NCI-H345 treated with DMSO at 0.1 percent for 48 hours (cell line): Measurements from ENCODE around the gene SLC25A36.
"Not testable (repeated sequence)": the region's sequence is repeated elsewhere in the genome, so short reads cannot be mapped to it uniquely, and the experiment has no call there.

ENCODE experiments used
- DNase-seq: peaks from one replicate; lab custom pipeline; 2025; ENCODE audit not compliant: unreplicated experiment; lab: John Stamatoyannopoulos, UW

SLC25A36 gene

DNA sequence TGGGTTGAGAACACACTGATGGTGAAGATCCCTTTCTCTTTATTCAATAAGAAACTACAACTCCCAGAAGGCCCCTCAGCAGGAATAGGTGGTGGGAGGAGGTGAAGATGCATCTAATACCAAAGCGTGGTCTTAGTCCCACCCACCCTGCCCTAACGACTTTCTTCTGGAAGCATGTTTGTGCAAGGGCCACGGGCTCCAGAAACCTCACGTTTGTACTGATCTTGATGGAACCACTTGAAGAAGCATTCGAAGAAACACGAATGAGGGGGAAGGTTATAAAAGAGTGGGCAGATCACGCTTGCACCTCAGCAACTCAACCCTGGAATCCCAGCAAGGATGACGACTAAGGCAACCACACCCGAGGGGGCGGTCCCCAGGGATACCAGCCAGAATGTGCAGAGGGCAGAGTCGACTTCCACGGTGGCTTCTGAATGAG lies 10.6 kb upstream of the SLC25A36 start:
- no peak for DNase-seq

- no peak for DNase-seq
Observed at GRCh38 chr3:140931801-140932200, 9.8 kb upstream of the SLC25A36 start.

DNA sequence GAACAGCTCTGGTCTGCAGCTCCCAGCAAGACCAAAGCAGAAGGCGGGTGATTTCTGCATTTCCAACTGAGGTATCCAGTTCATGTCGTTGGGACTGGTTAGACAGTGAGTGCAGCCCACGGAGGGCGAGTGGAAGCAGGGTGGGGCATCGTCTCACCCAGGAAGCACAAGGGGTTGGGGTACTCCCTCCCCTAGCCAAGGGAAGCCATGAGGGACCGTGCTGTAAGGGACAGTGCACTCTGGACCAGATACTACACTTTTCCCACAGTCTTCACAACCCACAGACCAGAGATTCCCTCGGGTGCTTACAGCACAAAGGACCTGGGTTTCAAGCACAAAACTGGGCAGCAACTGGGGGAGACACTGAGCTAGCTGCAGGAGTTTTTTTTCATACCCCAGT lies 8.5 kb upstream of the SLC25A36 start:
- no peak for DNase-seq

DNA sequence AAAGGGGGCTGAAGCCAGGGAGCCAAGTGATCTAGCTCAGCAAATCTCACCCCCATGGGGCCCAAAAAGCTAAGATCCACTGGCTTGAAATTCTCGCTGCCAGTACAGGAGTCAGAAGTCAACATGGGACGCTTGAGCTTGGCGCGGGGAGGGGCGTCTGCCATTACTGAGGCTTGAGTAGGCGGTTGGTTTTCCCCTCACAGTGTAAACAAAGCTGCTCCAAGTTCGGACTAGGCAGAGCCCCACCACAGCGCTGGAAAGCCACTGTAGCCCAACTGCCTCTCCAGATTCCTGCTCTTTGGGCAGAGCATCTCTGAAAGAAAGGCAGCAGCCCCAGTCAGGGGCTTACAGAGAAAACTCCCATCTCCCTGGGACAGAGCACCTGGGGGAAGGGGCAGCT lies 8.1 kb upstream of the SLC25A36 start:
- DNase-seq, result no peak

DNA sequence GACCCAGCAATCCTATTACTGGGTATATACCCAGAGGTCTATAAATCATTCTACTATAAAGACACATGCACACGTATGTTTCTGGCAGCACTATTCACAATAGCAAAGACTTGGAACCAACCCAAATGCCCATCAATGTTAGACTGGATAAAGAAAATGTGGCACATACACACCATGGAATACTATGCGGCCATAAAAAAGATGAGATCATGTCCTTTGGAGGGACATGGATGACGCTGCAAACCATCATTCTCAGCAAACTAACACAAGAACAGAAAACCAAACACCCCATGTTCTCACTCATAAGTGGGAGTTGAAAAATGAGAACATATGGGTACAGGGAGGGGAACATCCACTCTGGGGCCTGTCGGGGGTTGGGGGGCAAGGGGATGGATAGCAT lies 2.3 kb upstream of the SLC25A36 start:
- not testable (repeated sequence) for DNase-seq

DNA sequence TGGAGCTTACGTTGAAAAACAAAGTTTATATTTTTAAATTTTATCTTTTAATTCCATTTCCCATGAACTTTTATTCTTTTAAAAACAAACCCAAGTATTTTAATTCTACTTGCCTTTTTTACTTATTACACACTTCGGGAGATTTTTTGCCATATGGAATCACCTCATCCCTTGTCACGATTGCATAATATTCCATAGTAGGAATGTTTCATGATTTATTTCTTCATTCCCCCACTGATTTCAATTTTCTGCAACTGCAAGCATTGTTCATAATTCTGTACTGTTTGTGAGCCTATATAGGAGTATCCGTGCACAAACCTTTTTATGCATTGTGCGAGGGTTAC lies 574 bp upstream of the SLC25A36 start:
- DNase-seq, result no peak

- no peak for DNase-seq
Observed at GRCh38 chr3:140942221-140943104, 827 bp downstream of the SLC25A36 start.

GRCh38 chr3:140943781-140944552 lies 2.3 kb downstream of the SLC25A36 start:
- DNase-seq, result no peak

DNA sequence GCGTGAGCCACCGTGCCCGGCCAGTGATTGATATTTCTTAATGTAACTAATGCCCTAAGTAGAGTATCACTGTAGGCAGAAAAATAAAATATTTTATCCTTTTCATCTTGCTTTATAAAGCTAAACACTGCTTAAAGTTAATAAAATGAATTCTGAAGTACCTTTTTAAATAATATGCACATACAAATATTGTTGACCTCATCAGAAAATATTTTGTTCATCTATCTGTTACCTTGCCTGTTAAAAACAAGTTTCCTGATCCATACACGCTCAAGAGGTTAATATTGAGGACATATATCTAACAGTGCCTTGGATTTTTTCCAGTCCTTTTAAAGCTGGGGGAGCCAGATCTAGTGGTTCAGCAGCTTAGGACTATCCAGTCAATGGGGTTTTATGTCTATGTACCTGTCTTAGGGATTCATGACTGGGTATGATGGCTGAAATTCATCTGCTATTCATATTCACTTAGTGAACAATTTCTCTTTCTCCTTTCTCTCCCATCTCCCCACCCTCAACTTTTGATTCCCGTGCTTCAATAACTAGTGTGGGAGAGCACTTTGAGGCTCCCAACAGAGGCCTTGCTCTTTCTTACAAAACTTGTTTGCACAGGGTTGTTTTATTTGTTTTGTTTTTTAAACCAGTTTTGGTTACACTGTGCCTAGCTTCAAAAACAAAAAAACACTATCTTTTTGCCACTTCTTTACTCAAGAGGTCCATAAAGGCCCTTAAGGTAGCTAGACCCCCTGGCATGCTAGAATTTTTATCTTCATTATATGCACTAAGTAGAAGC lies 7.0 kb downstream of the SLC25A36 start:
- no peak for DNase-seq

- DNase-seq, result no peak
Observed at GRCh38 chr3:140950144-140950543, 8.5 kb downstream of the SLC25A36 start.

DNA sequence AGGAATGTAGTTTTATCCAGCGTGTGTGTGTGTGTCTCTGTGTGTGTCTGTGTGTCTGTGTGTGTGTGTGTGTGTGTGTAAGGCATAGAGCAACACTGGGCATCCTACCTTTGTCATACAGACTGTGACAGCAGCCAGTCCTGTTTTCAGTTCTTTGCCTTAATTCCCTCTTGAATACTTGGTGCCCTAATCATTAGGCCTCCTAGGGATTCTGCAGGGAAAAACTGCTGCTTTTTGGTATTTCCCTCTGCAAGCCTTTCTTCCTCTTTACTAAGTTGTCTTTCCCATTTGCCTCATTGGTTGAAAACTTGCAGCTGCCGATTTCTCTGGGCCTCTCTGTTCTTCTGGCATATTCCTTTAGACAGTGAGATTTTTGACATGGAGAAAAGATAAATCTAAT lies 9.2 kb downstream of the SLC25A36 start:
- no peak for DNase-seq

DNA sequence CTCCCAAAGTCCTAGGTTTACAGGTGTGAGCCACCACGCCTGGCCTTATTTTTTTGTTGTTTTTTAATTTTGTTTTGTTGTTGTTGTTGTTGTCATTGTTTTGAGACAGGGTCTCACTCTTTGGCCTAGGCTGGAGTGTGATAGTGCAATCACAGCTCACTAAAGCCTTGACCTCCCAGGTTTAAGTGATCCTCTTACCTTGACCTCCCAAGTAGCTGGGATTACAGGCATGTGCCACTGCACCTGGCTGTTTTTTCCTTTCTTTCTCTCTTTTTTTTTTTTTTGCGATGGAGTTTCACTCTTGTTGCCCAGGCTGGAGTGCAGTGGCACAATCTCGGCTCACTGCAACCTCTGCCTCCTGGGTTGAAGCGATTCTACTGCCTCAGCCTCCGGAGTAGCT lies 10.1 kb downstream of the SLC25A36 start:
- not testable (repeated sequence) for DNase-seq

DNA sequence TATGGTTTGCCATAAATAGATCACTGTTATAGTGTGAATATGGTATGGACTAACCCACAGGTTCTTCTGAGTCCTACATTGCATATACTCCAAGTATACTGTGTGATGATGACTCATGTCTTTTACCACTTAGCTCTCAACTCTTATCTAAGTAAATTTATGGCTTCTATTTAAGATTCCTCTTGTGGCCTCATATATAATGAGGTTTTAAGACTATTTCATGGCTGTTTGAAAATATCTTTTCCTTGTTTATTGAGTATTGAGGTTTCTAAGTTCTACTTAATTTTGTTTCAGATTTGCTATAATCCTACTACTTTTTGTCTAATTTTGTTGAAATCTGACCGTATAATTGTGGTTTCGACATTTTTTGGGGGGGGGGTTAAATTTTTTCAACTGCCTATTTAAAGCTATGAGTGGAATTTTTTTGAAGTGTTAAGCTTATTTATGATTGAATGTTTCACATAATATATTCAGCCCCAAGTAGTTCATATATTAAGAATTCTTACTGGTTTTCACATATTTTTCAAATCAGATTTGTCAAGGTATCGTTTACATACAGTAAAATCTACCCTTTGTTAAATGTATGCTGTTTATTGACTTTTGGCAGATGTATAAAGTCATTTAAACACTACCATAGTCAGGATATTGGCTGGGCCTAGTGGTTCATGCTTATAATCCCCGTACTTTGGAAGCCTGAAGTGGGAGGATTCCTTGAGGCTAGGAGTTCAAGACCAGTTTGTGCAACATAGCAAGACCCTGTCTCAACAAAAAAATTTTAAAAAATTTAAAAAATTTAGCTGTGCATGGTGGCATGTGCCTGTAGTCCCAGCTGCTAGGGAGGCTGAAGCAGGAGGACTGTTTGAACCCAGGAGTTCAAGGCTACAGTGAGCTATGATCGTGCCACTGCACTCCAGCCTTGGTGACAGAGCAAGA lies 11.7 kb downstream of the SLC25A36 start:
- DNase-seq, result no peak

- DNase-seq, result no peak
Observed at GRCh38 chr3:140954576-140954975, 12.9 kb downstream of the SLC25A36 start.

GRCh38 chr3:140955645-140956044 lies 14.0 kb downstream of the SLC25A36 start:
- no peak for DNase-seq

- no peak for DNase-seq
Observed at GRCh38 chr3:140956058-140956835, 14.6 kb downstream of the SLC25A36 start.

DNA sequence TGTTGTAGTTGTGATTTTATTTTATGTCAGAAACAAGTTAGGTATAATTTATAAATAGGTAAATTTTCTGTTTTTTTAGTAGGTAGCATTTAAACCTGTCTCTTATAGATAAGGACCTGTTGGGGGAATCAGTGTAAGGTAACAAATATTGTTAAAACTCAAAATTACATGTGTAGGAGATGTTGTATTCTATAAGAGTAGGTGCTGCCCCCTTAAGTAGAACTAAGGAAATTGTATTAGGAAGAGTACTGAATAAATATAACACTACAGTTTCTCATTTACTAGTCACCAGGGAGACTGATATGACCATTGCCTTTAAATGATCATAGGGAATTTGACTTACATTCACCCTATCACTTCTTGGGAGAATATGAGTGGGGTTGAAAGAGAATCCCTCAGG lies 31.2 kb downstream of the SLC25A36 start:
- DNase-seq, result no peak

DNA sequence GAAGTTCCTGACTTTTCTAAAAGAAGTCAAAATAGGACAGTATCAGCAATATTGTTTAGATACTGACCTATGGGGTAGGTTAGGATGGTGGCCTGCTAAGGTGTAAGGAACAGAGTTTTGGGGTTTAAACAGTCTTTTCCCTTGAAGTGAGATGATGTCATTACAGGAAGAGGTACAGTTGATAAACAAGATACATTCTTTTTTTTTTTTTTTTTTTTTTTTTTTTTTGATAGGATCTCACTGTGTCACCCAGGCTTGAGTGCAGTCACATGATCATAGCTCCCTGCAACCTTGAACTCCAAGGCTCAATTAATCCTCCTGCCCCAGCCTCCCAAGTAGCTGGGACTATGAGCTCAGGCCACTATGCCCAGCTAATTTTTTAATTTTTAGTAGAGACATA lies 33.3 kb downstream of the SLC25A36 start:
- no peak for DNase-seq

GRCh38 chr3:140980663-140981062 lies 39.0 kb downstream of the SLC25A36 start:
- DNase-seq, result no peak

GRCh38 chr3:140987792-140988191 lies 46.2 kb downstream of the SLC25A36 start:
- DNase-seq, result not testable (repeated sequence)
